ENCODE results near the gene ZDHHC7.

DNA sequence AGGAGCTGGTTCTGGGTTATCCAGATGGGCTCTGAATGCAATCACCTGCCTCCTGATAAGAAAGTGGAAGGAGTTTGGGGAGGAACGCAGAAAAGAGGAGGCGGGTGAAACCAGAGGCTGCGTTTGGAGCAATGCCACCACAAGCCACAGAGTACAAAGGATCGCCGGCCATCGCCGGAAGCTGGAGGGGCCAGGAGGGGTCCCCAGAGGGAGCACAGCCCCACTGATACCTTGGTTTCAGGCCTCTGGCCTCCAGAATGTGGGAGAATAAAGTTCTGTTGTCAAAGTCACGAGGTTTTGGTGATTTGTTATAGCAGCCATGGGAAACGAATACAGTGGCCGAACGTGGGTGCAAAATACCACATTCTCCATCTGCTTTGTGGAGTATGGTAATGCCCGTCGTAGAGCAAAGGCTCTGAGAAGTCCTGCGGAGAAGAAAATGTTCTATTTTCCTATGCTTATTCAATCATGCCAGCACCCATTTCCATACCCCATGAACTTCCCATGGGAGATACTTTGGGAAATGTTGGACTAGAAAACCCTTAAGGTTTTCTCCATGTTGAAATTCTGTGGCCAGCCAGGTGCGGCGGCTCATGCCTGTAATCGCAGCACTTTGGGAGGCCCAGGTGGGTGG lies 51.4 kb downstream of the ZDHHC7 start:
- TF ChIP-seq, protein P1, sequence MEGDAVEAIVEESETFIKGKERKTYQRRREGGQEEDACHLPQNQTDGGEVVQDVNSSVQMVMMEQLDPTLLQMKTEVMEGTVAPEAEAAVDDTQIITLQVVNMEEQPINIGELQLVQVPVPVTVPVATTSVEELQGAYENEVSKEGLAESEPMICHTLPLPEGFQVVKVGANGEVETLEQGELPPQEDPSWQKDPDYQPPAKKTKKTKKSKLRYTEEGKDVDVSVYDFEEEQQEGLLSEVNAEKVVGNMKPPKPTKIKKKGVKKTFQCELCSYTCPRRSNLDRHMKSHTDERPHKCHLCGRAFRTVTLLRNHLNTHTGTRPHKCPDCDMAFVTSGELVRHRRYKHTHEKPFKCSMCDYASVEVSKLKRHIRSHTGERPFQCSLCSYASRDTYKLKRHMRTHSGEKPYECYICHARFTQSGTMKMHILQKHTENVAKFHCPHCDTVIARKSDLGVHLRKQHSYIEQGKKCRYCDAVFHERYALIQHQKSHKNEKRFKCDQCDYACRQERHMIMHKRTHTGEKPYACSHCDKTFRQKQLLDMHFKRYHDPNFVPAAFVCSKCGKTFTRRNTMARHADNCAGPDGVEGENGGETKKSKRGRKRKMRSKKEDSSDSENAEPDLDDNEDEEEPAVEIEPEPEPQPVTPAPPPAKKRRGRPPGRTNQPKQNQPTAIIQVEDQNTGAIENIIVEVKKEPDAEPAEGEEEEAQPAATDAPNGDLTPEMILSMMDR (IDR thresholded peaks at IDR 0.05) = no peak
- TF ChIP-seq EP300 (IDR thresholded peaks at IDR 0.05) (no peak), POLR2A (IDR thresholded peaks at IDR 0.05) (no peak)

Data from suprapubic skin (tissue), 3 donors.